Astrocyte of the spinal cord (primary cell): ENCODE results near the gene MAGEA1.

Source experiments
- DNase-seq: peaks from one replicate; pipeline ENCODE4 v3.0.0; 2011; ENCODE audit warnings: low read depth, low spot score
- H3K4me3 ChIP-seq: 2 replicates; pipeline ENCODE4 v1.5.1; 2011; ENCODE audit warnings: low read depth, mild to moderate bottlenecking, low read length, moderate library complexity
- in situ Hi-C: cut with HindIII; loops from 2 replicates; pipeline ENCODE4 v1.10.0; 2017; ENCODE audit warnings: low sequenced_read_pairs
- TF ChIP-seq, protein P1 (sequence below): IDR thresholded peaks from 2 replicates; pipeline ENCODE4 v1.5.1; 2012; ENCODE audit warnings: low read depth, mild to moderate bottlenecking, low read length, inconsistent platforms

The MAGEA1 gene

DNA sequence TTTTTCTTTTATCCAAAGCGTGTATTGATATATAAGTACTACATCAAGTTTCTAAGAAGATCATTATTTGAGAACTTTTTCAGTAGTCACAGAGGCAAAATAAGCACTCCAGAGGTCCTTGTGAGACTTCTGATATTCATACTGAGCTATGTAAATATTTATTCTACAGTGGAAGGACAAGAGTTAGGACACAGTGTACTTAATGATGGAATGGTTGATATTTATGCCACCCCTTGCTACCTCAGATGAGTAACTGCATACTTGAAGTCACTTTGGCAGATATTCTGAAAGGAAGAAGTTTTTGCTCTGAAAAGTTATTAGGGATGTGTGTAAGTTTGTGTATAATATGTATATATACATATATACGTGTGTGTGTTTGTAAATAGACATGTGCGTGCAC lies 30.3 kb downstream of the MAGEA1 start:
- TF ChIP-seq, protein P1, sequence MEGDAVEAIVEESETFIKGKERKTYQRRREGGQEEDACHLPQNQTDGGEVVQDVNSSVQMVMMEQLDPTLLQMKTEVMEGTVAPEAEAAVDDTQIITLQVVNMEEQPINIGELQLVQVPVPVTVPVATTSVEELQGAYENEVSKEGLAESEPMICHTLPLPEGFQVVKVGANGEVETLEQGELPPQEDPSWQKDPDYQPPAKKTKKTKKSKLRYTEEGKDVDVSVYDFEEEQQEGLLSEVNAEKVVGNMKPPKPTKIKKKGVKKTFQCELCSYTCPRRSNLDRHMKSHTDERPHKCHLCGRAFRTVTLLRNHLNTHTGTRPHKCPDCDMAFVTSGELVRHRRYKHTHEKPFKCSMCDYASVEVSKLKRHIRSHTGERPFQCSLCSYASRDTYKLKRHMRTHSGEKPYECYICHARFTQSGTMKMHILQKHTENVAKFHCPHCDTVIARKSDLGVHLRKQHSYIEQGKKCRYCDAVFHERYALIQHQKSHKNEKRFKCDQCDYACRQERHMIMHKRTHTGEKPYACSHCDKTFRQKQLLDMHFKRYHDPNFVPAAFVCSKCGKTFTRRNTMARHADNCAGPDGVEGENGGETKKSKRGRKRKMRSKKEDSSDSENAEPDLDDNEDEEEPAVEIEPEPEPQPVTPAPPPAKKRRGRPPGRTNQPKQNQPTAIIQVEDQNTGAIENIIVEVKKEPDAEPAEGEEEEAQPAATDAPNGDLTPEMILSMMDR = no peak
- H3K4me3 ChIP-seq = no peak overlapping the region

GRCh38 chrX:153214934-153215333 lies 35.9 kb downstream of the MAGEA1 start:
- TF ChIP-seq, protein P1 = no peak
- H3K4me3 ChIP-seq = no peak overlapping the region
- no peak for DNase-seq
- in situ Hi-C loops = no loop called here

More for the DNA sequence above, 30.3 kb downstream of the MAGEA1 start:
- in situ Hi-C loops = no loop called here
- DNase-seq = no peak

DNA sequence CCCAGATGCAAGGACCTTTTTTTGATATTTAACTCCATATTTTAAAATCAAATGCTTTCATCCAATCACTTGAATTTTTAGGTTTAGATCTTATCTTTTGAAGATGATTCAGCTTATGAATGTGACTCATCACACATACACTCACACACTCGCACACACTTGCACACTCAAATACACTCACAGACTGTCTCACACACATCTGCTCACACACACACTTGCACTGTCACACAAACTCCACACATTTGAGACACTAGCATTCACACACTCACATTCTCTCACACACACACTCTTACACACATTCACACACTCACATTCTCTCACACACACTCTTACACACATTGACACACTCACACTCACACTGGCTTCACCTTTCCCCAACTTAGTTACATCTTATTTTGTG lies 37.8 kb downstream of the MAGEA1 start:
- DNase-seq = no peak
- in situ Hi-C loops = no loop called here
- no peak overlapping the region for H3K4me3 ChIP-seq
- TF ChIP-seq, protein P1 = no peak

- TF ChIP-seq, protein P1 = no peak
- H3K4me3 ChIP-seq = no peak overlapping the region
- in situ Hi-C loops = no loop called here
- no peak for DNase-seq
Measured at GRCh38 chrX:153225438-153226098, 46.5 kb downstream of the MAGEA1 start.

GRCh38 chrX:153226344-153227185 lies 47.5 kb downstream of the MAGEA1 start:
- no peak overlapping the region for H3K4me3 ChIP-seq
- DNase-seq = peak; percentile 5
- TF ChIP-seq, protein P1 = no peak
- in situ Hi-C loops = no loop called here
